NCI-H128 (cell line): Measurements from ENCODE around the gene KIN.
"Not testable (repeated sequence)": the region's sequence is repeated elsewhere in the genome, so short reads cannot be mapped to it uniquely, and the experiment has no call there.

Experiments
- DNase-seq: peaks from one replicate; lab custom pipeline; 2025; ENCODE audit not compliant: unreplicated experiment; lab: John Stamatoyannopoulos, UW

KIN gene

DNA sequence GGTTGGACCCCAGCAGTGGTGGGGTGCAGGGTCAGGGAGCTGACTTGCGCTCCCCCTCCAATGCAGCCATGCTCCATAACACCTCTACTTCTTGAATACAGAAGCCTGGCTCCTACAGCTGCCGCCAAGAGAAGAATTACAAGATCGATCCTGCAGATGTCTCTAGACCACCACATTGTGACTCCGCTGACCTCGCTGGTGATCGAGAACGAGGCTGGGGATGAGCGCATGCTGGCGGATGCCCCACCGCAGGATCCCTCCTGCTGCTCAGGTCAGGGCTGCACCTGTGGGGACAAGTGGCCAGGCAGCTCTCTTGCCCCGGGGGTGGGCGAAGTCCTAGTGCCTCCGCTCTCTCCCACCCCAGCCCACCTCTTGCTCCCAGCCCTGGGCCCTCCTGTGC lies 53.0 kb downstream of the KIN start:
- DNase-seq, result no peak

DNA sequence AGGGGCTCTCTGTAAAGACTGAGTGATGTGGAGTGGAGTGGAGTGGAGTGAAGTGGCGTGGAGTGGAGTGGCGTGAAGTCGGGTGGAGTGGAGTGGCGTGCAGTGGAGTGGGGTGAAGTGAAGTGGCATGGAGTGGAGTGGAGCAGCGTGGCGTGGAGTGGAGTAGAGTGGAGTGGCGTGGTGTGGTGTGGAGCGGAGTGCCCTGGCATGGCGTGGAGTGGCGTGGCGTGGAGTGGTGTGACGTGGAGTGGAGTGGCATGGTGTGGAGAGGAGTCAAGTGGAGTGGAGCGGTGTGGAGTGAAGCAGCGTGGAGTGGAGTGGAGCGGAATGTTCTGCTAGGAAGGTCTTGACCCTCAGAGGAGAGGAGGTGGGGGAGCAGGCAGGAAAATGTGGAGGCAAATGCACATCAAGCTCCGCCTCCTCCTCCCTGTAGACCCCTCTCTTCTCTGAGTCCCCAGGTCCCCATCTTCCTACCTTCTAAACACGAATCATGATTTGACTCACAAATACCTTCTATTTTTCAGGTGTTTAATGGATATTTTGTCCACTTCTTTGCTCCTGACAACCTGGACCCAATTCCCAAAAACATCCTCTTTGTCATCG lies 64.8 kb downstream of the KIN start:
- no peak for DNase-seq

DNA sequence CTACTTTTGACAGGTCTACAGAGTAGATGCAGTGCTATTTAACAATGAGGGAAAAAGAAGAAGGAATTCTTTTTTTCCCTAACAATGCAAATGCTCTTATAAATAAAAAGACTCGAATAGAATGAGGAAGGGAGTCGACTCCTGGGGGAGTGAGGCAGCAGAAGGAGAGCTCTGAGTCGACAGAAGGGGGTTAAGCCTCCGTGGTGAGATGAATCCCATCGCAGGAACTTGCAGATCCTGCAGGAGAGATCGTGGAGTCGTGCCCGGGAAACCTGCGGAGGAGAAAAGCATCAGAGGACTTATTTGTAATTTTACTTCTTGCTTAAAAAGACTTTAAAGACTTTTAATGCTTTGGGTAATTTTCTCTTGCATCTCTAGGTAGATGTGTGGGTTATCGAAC lies 67.3 kb downstream of the KIN start:
- DNase-seq, result no peak

DNA sequence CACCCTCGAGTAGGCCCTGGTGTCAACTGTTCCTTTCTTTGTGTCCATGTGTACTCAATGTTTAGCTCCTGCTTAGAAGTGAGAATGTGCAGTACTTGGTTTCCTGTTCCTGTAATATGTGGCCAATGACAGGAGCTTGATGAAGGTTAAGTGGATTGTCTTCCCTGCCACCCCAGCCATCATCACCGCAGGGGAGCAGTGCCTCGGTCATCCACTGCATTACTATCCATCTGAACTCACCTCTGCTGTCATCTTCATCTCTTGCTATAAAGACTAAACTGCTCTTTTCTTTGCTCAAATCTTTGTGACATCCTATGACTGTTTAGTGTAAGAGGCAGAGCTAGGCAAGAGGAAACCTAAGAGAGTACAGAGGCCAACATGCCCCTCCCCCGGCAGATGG lies 69.1 kb downstream of the KIN start:
- no peak for DNase-seq

DNA sequence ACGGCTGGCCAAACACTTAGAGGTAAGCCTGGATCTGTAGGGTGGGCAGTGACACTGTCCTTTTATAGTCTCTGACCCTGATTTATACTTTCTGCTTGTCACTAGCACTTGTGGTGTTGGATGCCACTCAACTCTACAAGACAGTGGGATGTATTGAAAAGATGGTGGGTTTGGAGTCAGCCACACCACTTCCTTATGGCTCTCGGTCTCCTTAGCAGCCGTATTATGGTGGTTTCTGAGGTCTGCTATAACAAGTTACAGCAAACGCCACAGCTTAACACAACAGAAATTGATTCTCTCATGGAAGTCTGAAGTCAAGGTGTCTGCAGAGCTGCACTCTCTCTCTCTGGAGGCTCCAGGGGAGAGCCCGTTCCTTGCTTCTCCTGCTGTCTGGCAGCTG lies 70.0 kb downstream of the KIN start:
- DNase-seq, result no peak

DNA sequence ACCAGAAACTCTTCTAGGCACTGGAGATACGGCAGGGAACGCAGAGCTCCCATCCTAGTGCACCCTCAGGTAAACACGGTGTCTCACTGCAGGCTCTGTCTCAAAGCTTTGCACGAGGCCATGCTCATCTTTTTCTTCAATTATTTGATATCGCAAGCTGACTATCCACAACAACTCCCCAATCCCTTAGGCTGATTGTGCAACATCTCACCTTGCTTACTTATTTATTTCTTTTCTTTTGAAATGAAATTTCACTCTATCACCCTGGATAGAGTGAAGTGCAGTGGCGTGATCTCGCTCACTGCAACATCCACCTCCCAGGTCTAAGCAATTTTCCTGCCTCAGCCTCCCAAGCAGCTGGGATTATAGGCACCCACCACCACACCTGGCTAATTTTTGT lies 72.3 kb downstream of the KIN start:
- DNase-seq, result no peak

DNA sequence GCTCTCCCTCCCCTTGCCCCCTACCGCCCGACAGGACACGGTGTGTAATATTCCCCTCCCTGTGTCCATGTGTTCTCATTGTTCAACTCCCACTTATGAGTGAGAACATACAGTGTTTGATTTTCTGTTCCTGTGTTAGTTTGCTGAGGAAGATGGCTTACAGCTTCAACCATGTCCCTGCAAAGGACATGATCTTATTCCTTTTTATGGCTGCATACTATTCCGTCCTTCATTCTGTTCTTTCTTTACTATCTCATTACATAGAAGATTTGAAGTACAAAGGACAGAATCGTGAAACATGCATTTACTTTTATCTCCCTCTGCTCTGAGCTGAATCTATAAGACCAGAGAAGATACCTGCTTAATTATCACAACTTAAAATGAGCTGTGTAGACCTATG lies 76.7 kb downstream of the KIN start:
- DNase-seq, result not testable (repeated sequence)

DNA sequence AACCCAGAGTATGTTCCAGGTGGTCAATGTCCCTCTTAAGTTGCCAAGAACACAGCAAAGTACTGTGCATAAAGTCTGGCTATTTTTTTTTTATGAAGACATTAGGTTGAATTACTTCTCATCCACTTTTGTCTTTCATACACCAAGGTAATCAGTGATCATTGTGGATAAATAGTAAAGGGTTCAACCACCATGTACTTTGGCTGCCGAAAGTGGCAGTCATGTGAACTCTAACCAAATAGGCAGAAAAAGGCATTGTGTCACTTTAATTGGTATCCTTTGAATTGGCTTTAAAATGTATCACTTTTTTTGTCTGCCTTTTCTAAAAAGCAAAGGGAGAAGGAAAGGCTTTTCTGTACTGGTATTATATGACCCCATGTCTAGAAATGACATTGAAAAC lies 77.3 kb downstream of the KIN start:
- DNase-seq, result no peak

DNA sequence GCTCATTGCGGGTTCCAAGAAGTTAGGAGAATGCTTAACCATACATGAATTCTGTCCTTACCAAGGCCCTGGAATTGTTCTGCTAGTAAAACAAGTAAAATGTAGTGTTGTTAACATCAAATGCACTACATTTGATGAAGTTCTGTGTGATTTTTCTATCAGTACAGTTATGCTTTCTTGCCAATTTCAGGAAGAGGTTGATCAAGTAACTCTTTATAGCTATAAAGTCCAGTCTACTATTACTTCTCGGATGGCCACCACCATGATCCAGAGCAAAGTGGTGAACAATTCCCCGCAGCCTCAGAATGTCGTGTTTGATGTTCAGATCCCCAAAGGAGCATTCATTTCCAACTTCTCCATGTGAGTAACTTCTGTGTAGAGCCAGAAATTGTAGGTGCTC lies 79.0 kb downstream of the KIN start:
- DNase-seq, result no peak

DNA sequence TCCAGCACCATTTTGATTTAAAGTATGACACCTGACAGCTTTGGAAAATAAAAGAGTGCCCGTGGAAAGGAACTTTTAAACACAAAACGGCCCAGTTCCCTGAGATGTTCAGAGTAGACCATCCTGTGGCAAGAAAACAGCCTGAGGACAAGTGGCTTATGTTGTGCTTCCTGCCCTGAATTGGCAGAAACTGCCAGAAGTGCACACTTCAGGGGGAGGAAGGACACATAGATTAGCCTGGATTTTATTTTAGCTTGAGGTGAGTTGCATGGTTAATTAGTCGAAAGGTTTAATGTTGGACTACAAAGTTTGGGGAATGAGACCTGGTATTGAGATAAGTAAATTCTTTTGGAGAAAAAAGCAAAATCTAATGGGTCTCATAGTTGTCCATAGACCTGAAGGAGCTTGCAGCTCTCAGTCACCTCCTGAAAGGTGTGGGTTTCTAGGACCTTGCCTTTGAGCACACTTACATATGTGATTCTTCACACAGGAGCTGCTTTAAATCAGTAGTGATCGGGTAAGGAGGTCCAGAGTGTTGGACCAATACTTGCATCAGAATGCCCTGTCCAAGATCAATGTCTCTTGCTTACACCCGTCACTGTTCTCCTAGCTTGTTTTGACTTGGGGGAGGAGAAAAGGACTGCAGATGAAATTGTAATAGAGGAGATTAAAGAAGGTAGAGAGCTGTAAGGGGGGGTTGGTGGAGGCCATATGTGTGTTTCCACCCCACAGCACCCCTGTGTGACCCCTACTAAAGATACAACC lies 79.8 kb downstream of the KIN start:
- DNase-seq, result no peak

DNA sequence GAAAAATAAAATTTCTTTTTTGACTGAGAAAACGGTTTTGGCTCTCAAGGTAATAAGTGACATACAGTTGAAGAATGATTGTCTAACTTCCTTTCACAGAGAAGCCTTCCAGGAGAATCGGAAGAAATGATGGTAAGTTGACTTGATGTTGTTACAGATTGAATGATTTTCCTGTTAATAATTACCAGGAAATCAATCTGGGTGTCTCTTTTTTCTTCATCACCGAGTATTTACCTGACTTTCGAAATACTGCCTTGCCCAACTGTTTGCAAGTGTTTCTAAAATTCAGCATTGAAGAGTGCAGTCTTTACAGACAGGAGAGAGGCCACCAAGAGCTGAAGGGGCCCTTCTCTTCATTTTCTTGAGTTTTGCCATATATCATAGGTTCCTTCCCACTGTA lies 80.7 kb downstream of the KIN start:
- DNase-seq, result no peak

DNA sequence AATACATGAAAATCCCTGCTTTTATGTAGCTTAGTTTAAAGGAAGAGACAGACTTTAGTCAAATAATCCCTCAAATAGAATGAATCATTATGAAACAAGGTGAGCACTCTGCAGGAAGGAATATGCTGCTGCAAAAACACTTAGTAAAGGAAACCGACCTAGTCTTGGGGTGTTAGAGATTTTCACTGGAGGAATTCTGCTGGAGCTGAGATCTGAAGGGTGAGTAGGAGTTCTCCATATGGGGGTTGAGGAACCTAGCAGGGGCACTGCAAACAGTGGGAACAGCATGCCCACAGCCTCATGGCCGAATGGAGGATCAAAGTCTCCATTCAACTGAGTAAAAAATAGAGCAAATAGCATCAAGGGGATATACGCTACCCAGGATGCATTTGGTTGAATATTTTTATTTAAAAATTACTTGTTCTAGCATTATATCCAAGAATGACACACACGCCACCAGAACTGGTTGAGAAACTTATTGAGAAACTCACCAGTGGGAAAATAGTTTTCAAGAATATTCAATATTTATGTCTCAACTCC lies 81.2 kb downstream of the KIN start:
- DNase-seq, result no peak

DNA sequence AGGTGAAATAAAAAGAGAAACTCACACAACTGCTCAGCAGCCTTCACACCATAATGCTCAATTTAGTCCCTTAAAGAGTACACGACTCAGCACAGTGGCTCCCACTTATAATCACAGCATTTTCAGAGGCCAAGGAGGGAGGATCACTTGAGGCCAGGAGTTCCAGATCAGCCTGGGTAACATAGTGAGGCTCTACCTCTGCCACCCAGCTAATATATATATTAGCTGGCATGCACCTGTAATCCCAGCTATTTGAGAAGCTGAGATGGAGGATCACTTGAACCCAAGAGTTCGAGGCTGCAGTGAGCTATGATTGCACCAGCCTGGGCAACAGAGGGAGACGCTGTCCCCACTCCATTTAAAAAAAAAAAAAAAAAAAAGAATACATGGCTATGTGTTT lies 82.5 kb downstream of the KIN start:
- DNase-seq, result no peak

DNA sequence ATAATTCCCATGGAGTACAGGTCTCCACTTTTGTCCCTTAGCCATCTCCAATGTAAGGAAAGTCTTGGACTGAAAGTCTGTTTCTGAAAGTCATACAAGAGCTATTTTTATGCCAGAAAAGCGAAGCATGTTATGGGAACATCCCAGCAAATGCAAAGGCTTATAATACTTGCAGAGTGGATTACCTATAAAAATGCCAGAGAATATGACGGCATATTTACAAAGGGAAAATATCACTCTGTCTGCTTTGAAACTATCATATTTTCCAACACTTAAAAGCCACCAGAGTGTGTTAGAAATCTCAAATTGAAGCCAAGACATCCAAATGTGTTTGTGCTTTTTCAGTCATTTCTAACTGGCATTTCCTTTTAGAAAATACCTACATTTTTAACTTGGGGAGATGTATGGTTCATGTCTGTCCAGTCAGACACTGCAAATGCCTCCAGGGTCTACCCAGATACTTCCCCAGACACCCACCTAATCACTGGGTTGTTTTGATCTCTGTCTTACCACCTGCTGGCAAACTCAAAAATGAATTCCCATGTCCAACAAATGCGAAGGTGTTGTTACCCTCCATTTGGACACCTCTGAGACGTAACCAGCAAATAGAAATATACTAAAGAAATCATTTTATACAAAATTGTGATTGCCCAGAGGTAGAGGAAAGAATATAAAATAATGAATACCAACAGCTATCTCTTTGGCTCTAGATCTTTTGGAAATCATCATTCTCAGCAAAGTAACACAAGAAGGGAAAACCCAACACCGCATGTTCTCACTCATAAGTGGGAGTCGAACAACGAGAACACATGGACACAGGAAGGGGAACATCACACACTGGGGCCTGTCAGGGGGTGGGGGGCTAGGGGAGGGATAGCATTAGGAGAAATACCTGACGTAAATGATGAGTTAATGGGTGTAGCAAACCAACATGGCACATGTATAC lies 83.4 kb downstream of the KIN start:
- no peak for DNase-seq

DNA sequence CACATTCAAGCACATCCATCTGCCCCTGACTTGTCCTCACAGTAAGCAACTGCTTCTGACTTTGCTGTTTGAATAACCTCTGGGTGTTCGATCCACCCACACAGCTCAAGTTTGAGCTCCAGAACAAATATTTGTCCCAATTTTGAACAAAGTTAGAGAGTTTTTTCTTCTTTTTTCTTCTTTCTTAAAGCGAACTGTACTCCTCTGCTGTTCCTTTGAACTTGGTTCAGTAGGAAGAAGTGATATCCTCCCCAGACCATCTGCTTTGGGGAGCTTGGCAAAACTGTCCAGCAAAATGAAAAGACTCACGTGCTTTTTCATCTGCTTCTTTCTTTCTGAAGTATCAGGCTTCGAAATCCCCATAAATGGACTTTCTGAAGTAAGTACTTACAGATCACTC lies 84.7 kb downstream of the KIN start, which contains the start of gene ITIH2:
TSS of gene ITIH2 (plus strand) at position 177 of the 400 bp plus-strand sequence. CDS start at position 296, 119 bp downstream.
- DNase-seq, result no peak

DNA sequence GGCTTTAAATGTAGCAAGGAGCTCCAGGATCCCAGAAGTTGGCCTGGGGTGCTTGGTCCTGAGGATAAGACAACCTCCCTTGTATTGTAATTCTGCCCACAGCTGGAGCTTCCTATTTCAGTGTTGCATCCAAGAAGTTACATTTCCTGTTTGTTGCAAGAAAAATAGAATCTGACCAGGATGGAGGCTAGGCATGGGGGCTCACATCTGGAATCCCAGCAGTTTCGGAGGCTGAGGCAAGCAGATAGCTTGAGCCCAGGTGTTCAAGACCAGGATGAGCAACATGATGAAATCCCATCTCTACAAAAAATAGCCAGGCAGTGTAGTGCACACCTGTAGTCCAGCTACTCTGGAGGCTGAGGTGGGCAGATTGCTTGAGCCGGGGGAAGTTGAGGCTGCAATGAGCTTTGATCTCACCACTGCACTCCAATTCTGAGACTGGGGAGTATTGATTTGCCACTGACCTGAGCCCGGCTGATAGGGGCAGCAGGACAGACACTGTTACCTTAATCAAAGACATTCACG lies 85.4 kb downstream of the KIN start:
- DNase-seq, result no peak

DNA sequence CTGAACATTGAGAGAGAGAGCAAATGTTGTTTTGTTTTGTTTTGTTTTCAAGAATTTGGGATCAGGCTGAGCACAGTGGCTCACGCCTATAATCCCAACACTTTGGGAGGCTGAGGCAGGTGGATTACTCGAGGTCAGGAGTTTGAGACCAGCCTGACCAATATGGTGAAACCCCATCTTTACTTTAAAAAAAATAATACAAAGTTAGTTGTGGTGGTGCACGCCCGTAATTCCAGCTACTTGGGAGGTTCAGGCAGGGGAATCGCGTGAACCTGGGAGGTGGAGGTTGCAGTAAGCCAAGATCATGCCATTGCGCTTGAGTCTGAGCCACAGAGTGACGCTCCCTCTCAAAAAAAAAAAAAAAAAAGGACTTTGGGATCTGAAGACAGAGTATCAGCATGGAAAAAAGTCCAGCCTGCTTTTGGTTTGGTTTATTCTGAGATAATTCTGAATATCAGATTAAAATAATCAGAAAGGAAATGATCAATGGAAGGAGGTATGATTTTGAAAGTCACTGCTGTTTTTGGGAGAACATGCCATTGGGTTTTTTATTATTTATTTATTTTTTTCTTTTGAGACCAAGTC lies 86.5 kb downstream of the KIN start:
- DNase-seq, result no peak
